ENCODE measurements around the gene JKAMP.

Gene JKAMP

DNA sequence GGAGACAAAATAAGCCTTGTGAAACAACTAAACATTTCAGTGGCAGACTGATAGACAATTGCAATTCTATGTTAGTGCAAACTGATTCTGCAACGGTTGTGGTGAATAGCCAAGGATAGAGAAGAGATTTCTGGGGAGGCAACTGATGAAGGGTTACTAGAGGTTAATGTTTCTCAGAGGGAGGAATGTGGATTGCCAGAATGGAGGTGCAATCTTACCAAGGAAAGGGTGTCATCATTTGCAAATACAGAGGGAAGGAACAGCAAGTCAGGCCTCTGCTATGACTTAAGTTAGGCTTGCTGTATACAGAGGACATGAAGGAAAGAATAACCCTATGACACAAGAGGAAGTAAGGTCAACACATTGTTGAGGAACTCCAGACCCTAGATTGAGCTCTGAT, 56.5 kb downstream of the JKAMP start:
- DNase-seq (ENCODE audit: low spot score), result no peak

DNA sequence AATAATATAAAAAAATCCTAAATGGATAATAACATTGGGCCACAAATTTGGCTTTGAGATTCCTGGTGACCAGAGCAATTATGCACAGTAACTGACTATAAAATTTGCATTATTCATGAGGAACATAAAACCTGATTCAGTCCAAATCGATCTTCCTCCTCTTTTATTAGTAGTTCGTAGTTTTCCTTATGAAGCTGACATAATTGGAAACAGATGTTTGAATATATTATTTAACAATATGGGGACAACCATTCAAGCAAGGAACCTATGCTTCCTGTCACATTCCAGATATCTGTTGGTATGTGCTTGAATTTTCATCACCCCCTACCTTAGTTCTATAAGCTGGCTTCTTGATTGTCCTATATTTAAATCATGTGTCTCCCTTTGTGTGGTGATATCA, 57.4 kb downstream of the JKAMP start:
- DNase-seq (ENCODE audit: low spot score), result no peak

DNA sequence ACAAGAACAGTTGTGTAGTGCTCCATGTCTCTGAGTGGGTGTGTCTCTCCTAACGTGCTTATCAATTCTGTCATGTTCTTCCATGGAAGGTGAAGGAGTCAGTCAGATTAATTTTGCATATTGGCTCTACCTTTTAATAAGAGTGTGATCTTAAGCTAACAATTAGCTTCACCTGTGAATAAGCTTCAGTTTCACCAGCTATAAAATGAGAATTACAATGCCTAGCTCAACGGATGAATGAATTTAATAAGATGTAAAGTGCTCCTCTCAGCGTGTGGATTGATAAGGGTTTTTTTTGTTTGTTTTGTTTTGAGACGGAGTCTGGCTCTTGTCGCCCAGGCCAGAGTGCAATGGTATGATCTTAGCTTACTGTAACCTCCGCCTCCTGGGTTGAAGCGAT, 59.6 kb downstream of the JKAMP start:
- DNase-seq (ENCODE audit: low spot score), result no peak

DNA sequence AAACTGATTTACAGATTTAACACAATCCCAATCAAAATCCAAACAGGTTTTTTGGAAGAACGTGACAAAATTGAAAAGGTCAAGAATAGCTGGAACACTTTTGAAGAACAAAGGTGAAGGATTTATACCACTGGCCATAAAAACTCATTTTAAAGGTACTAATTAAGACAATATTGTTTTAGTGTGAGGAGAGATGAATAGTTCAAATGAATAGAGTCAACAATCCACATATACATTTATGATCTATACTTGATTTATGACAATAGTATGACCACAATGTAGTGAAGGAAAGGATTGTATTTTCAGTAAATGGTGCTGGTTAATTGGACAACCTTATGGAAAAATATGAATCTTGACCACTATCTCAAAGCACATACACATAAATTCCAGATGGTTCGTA, 63.0 kb downstream of the JKAMP start:
- DNase-seq (ENCODE audit: low spot score), result no peak
